ENCODE results near the gene SULT4A1.

SULT4A1 gene

DNA sequence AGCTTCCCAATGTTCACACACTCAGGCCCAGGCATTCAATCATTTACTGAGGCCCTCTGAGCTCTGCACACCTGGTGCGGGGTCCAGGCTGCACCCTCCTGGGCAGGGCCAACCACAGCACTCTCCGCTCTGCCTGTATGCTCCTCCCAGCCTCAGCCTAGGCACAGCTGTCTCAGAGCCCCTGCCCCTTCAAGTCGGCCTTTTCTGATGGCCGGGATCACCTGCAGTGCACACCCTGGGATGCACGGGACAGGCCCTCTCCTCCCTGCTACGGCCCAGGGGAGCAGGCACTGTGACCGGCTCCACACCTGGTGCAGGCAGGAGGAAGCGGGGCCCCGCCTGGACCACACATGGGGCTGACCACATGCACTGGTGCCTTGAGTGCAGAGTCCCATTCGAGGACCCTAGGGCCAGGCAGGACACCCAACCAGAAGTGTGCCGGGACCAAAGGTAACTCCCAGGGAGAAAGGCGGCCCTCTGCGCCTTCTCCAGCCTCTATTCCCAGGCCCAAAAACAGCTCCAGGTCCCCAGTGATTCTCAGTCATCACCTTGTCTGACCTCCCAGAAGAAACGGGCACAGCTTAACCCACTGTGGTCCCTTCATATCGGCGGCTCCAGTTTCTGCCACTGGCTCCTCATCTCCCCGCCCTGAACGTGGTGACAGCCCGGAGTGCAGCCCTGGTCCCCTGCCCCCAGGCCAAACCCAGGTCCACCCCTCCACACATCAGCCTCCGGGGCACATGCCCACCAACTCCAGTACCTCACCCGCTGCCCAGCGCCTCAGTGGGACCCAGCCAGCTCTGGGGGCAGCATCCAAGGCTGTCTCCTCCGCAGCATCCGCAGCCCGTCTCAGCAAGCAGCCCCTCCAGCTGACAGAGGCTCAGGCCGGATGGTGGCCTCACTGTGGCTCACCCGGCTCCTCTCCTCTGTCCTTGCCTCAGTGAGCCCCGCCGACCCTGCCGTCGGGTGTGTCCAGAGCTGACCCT lies 17.5 kb downstream of the SULT4A1 start:
- no peak for DNase-seq (ENCODE audit: low read depth)

DNA sequence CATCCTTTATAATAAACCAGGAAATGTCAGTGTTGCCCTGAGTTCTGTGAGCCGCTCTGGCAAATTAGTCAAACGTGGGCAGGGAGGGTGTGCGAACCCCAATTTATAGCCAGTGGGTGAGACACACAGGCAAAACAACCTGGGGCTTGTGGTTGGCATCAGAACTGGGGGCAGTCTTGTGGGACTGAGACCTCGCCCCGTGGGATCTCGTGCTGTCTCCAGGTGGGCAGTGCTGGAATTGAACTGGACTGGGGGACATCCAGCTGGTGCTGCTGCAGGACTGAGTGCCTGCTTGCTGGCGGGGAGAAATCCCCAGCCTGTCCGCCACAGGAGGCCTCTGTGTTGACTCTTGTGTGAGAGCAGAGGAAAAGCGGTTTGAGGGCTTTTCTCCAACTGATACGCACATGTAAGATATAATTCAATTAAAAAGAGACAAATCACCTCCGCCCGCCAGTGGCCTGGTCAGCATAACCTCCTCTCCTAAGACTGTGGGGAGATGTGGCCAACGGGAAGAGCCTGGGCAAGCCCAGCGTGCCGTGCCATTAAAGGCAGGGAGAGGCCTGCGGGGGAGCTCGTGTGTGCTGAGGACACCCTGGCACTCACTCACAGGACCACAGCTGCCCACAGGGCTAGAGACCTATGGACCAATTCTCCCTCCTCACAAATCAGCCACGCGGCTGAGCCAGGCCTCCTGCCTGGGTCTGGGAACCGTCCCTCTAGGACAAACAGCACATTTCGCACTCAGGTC lies 18.4 kb downstream of the SULT4A1 start:
- no peak for DNase-seq (ENCODE audit: low read depth)

- DNase-seq (ENCODE audit: low read depth) = no peak
Observed at GRCh38 chr22:43841742-43842141, 20.6 kb downstream of the SULT4A1 start.

GRCh38 chr22:43840851-43841250 lies 21.5 kb downstream of the SULT4A1 start:
- DNase-seq (ENCODE audit: low read depth) = no peak

GRCh38 chr22:43840431-43840830 lies 21.9 kb downstream of the SULT4A1 start:
- DNase-seq (ENCODE audit: low read depth) = no peak

DNA sequence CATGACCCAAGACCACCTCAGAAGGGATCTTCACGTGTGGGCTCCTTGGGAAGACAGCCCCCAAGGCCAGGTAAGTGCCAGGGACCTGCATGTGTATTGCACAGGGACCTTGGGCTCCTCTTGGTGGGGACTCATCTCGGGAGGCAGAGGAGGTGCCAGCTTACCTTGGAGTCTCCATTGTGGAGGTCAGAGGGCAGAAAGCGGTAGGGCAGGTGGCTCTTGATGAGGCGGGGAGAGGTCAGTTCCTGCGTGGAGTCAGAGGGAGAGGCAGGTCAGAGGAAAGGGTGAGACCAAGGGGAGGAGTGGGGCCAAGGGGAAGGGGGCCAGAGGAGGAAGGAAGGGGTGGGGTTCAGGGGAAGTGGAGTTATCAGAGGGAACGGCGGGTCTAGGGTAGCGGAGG lies 22.5 kb downstream of the SULT4A1 start:
- DNase-seq (ENCODE audit: low read depth) = no peak

DNA sequence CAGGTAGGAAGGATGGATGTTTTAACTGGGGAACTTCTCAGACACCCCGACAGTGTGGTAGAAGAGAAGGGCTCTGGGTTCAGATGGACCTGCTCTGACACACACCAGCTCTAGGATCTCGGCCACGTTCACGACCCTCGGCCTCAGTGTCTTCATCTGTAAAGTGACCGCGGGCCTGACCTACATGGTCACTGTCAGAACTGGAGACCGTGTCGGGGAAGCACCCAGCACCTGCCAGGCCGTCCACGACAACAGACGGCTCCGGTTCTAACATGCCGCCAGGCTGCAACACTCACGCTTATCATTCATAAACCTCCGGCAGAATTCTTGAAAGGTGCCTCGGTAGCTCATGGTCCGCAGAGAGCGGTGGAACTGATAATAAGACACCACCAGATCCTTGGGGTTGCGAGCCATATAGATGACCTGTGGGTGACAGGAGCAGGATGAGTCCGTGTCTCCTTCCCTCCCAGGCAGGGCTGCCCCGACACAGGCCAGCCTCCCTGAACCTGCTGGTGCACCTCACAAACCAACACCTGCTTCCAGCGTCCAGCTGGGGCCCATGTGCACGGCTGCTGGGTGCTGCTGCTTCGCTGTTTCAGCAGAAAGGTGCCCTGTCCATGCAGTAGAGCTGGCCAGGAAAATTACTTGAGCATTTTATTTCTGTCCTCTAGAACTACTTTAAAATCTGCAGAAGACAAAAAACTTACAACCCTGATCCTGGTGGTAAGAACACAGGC lies 23.6 kb downstream of the SULT4A1 start:
- no peak for DNase-seq (ENCODE audit: low read depth)

DNA sequence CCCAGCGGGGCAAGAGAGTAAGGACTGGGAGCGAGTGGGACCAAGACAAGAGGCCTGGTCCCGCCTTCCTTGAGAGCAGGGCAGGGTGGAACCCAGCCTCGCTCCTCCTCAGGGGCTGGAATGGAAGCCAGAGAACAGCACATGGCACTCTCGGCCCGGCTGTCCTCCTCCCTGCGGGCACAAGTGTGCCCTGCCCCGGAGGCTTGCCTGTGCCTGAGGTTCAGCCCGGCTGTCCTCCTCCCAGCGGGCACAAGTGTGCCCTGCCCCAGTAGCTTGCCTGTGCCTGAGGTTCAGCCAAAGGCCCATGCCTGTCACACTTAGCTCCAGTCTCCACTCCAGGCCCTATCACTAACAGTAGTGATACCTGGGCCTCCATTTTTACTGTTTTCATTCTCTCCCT lies 24.2 kb downstream of the SULT4A1 start:
- DNase-seq (ENCODE audit: low read depth) = no peak

GRCh38 chr22:43837666-43838065 lies 24.6 kb downstream of the SULT4A1 start:
- no peak for DNase-seq (ENCODE audit: low read depth)

DNA sequence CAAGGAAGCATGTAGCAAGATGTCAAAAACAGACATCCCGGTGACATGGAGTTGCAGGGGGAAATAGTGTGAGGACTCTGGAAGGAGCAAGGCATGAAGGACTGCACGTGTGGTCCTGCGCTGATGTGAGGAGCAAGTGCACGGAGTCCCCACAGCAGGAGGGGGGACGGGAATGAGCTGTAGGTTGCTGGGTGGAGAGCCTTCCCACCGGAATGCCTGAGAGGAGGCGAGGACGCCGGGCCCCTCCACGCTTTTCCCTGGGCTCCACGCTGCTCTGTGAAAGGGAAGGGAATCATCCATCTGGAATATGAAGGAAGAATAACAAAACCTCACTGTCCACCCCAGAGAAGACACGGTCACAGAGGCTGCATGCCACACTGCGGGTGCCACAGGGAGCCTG lies 26.6 kb downstream of the SULT4A1 start:
- no peak for DNase-seq (ENCODE audit: low read depth)

GRCh38 chr22:43835166-43835565 lies 27.1 kb downstream of the SULT4A1 start:
- no peak for DNase-seq (ENCODE audit: low read depth)

DNA sequence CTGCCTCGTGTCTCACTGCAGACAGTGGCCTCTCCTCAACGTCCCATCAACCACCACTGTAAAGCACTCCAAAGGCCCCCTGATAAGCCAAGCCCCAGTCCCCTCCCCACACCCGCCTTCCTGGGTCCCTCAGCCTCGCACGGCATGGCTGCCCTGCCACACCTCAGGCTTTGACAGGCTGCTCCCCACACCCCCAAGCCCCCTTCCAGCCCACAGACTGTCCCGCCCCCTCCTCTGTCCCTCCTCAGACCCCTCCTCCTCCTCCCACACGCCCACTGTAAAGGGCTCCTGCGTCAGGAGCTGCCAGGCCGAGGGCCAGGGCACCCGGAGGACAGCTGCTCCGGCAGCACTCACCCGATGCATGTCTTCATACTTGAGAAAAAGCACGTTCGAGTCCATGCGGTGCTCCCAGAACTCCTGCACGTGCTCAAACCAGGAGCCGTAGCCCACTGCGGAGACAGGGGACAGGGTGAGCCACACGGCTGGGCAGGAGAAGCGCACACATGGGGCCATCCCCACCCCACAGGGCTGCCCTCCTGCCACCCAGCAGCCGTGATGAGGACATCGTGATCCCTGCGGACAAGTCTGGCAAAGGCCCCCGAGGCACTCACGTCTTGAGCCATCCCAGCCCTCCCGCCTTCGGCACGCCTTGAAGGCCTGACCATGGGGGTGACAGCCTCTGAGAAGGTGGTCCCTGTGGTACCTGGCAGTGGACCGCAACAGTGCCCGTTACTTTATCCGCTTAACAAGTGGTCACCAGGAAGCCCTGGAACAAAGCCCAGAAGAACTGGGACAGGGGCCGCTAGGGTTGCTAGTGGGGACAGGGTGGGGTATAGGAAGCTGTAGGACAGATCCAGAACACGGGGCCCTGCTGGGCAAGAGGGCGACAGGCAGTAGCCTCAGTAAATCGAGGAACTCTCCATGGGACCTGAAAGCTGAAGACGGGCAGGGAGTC lies 28.8 kb downstream of the SULT4A1 start:
- DNase-seq (ENCODE audit: low read depth) = no peak

DNA sequence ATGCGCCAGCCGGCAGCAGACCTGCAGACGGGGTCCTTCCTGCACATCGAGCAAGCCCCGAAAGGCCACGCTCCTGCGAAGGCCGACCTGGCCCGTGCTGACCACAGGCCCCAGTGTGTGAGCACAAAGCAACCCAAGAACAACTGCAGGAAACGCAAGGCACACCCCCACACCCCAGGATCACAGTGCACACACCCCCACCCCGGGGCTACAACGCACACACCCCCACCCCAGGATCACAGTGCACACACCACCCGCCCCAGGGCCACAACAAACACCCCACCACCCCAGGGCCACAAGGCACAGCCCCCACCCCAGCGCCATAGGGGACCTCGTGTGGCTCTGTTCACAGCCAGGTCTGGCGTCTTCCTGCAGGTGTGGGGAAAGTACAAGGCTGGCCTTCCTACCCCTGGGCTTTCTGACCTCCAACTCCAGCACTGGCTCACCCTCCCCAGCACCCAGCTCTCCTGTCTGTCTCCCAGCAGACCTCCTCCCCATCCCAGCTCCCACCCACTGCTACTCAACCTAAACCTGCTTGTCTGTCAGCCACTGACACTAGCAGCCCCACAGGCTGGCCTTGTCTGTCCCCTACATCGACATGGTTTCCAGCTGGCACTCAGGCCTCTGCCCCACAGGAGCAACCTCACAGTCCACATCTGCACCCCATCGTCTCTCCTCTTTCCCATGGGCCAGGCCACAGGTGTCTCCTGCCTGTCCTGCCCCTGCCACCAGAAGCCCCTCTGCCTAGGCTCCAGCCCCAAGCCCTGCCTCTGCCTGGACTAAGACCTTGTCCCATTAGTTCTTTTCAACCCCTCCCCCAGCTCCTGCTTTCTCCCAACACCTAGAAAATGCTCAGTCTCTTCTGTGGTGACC lies 29.7 kb downstream of the SULT4A1 start:
- no peak for DNase-seq (ENCODE audit: low read depth)

DNA sequence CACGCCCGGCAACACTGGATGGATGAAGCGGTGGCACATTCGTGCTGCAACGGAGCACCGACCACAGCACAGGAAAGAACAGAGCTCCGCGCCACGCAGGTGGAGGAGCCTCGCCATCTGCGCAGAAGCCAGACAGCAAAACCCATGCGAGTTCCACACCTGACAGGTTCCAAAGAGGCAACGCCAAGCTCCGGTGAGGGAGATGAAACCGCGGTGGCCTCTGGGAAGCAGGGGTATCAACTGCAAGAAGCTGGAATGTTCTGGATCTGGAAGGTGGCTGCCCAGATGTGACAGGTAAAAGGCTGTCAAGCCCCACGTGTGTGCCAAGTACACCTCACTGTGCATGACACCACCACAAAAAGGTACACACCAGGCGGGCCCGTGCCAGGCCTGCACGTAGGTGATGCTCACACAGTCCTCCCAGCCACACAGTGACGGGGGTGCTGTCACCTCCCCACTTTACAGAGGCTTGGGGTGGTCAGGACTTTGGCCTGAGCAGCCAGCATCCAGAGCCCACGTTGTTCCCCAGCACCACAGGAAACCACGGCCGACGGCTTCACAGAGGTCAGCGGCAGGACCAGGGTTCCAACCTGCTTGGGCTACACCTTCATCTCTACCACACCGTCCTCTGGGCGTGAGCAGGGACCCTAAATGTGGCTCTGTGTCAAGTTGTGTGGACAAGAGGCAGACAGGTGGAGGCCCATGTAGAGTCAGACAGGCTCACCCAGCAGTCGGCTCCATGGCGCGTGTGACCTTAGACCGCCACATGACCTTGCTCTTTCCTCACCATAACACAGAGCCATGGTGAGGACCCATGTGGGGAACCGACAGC lies 30.5 kb downstream of the SULT4A1 start:
- DNase-seq (ENCODE audit: low read depth) = no peak

DNA sequence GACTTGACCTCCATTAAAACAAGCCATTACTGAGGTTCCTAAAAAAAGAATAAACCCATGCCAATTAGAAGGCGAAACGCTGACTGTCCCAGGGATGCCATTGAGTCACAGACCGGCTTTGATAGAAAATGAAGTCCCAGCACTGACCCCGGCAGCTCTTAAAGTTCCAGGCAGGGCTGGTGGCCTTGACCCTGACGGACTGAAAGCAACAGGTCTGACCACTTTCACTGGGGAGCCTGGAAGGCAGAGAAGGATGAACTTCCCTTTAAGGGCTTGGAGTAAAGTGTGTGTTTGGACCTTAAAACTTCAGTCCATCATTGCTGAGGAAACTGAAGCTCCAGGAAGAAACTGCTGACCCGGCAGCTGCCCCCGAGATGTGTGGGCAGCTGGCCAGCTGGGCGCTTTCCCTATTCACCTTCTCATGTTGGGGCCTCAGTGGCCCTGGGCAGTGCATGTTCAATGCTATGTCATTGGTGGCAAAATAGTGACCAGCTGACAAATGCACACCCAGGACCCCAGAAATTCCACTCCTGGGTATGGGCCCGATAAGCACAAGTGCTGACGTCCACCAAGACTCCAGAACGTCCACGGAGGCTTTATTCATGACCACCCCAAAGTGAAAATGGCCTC lies 31.3 kb downstream of the SULT4A1 start:
- DNase-seq (ENCODE audit: low read depth) = no peak

DNA sequence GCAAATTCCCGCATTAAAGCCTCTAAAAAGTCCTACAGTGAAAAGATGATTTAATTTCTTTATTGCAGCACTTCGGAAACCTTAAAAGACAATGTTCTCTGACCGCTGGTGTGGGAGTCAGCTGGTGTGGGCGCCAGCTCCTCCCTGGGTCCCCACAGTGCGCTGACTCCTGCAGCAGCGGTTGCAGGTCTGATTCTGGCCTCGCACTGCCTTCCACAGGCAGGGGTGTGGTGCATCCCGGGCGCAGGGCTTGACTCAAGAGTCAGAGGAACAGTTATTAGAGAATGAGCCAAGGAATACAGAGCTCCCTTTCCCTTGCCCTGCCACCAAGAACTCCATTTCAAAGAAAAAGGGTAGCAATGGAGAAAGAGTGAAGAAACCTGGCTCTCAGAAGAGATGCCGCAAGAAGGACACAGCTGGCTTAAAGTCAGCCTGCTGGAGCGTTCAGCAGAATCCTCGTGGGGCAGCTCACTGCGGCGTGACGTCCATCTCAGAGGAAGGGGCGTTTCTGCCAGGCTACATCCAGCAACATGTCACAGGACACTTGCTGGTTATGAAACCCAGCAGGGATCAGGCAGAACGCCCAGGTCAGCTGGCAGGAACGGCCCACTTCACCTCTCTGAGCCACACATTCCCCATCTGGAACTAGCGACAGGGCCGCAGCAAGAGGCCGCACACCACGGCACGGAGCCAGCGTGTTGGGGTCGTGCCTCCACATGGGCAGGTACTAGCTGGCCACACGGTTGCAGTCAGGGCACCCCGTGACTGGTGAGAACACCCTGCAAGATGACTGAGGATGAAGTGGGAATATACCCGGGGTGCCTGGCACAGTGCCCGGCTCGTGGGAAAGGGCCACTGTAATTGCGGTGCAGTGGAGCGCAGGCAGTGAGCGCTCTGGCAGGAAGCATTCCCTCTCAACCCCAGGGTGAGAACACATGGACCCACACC lies 32.1 kb downstream of the SULT4A1 start:
- DNase-seq (ENCODE audit: low read depth) = no peak

- DNase-seq (ENCODE audit: low read depth) = peak; percentile 15
Observed at GRCh38 chr22:43828998-43829782, 33.1 kb downstream of the SULT4A1 start.
